Esophagus muscularis mucosa (tissue), 4 donors: ENCODE measurements around the gene PPDPF.

Experiments
- EP300 ChIP-seq: sonication (generic); formaldehyde crosslinking; IDR thresholded peaks from one replicate; pipeline ENCODE4 v1.6.1; 2017; ENCODE audit warnings: antibody characterized with exemption
- POLR2A ChIP-seq: fragments of 450-650 bp; IDR thresholded peaks from one replicate; pipeline ENCODE4 v1.6.1; 2017; ENCODE audit warnings: antibody characterized with exemption, moderate library complexity, mild to moderate bottlenecking, low read depth
- TF ChIP-seq, protein P1 (sequence below), 3 experiments: fragments of 200-600 bp in 2 of 3; fragments of 450-650 bp in 1 of 3; sonication (generic) in 2 of 3; IDR thresholded peaks; one replicate each; pipeline ENCODE4 v1.5.1; 2017 to 2019; ENCODE audit warnings: antibody characterized with exemption in 3 of 3, mild to moderate bottlenecking in 2 of 3, moderate library complexity in 1 of 3

DNA sequence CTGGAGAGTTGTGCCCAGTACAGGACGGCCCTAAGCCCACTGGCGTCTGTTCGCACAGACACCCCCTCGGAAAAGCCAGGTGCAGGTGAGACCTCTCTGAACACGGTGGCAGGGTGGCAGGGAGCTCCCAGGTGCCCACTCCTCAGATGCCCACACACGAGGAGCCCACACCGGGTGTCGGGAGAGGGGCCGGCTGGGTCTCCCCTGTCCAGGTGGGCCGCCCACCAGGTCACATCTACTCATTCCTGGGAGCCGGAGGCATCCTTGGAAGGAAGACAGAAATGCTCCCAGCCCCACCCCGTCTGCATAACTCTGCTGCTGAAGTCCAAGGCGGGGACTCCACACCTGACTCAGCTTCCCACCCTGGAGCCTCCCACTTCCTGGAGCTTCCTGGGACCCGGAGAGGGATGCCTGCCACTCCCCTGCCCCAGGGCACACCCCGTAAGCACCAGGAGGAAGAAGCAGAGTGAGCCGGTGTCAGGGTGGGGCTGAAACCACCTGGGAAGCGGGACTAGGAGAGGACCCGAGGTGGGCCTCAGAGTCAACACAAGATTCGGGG is 24.5 kb downstream of the PPDPF start:
- no peak for TF ChIP-seq POLR2A
- TF ChIP-seq, protein P1, sequence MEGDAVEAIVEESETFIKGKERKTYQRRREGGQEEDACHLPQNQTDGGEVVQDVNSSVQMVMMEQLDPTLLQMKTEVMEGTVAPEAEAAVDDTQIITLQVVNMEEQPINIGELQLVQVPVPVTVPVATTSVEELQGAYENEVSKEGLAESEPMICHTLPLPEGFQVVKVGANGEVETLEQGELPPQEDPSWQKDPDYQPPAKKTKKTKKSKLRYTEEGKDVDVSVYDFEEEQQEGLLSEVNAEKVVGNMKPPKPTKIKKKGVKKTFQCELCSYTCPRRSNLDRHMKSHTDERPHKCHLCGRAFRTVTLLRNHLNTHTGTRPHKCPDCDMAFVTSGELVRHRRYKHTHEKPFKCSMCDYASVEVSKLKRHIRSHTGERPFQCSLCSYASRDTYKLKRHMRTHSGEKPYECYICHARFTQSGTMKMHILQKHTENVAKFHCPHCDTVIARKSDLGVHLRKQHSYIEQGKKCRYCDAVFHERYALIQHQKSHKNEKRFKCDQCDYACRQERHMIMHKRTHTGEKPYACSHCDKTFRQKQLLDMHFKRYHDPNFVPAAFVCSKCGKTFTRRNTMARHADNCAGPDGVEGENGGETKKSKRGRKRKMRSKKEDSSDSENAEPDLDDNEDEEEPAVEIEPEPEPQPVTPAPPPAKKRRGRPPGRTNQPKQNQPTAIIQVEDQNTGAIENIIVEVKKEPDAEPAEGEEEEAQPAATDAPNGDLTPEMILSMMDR (IDR thresholded peaks at IDR 0.05) = no peak
- TF ChIP-seq EP300 = no peak
